ENCODE measurements around the gene CAMK2B. TPM values are rescaled to one million over a fixed set of nuclear protein-coding genes. Genes with fewer than 3 reads are reported as not detected.

Gene CAMK2B
- total and polyA plus RNA-seq, 2 experiments from 2014 or later = 0.37 to 1.7 TPM

DNA sequence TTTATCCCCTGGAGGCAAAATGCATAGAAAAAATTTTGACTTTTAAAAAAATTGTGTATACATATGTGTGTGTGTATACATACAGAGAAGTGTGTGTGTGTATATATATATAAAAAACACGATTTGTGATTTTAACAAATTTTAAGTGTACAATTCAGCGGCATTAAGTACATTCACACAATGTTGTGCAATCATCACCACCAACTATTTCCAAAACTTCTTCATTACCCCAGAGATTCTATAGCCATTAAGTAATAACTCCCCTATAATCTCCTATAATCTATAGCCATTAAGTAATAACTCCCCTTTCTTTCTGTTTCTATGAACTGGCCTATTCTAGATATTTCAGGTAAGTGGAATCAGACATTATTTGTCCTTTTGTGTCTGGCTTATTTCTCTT is 20.7 kb upstream of the CAMK2B start:
- Histone ChIP-seq H3K9me3 (ENCODE audit: low read depth) (no peaks in the 10 kb centered on the region), H3K27me3 (peaks cover 10% of the 10 kb centered on the region), H3K9me2 (replicated peaks; ENCODE audit: insufficient read depth) (no peaks in the 10 kb centered on the region), H3K27ac (no peak overlapping the region), H3K4me1 (ENCODE audit: insufficient read depth) (no peaks in the 10 kb centered on the region), H2AFZ (no peak overlapping the region), H3K4me2 (no peak overlapping the region), H3K36me3 (replicated peaks; ENCODE audit: insufficient read depth, low read depth) (no peaks in the 10 kb centered on the region), H3K4me3 (no peak overlapping the region), H4K20me1 (ENCODE audit: insufficient read depth, poor library complexity, severe bottlenecking) (no peaks in the 10 kb centered on the region), H3K79me2 (no peaks in the 10 kb centered on the region)
- 96% methylated on average over 2 of the region's 2 CpGs for whole genome bisulfite sequencing (ENCODE audit: low lambda C conversion rate, missing lambda C conversion rate)
- TF ChIP-seq EZH2 (IDR thresholded peaks at IDR 0.05; ENCODE audit: borderline replicate concordance) (no peak), EZH2phosphoT487 (IDR thresholded peaks at IDR 0.05; ENCODE audit: low read depth, severe bottlenecking, unreplicated experiment) (no peak)
- TF ChIP-seq, protein P1, sequence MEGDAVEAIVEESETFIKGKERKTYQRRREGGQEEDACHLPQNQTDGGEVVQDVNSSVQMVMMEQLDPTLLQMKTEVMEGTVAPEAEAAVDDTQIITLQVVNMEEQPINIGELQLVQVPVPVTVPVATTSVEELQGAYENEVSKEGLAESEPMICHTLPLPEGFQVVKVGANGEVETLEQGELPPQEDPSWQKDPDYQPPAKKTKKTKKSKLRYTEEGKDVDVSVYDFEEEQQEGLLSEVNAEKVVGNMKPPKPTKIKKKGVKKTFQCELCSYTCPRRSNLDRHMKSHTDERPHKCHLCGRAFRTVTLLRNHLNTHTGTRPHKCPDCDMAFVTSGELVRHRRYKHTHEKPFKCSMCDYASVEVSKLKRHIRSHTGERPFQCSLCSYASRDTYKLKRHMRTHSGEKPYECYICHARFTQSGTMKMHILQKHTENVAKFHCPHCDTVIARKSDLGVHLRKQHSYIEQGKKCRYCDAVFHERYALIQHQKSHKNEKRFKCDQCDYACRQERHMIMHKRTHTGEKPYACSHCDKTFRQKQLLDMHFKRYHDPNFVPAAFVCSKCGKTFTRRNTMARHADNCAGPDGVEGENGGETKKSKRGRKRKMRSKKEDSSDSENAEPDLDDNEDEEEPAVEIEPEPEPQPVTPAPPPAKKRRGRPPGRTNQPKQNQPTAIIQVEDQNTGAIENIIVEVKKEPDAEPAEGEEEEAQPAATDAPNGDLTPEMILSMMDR (IDR thresholded peaks at IDR 0.05; ENCODE audit: poor library complexity) = no peak
- no peak for DNase-seq (ENCODE audit: low spot score)

DNA sequence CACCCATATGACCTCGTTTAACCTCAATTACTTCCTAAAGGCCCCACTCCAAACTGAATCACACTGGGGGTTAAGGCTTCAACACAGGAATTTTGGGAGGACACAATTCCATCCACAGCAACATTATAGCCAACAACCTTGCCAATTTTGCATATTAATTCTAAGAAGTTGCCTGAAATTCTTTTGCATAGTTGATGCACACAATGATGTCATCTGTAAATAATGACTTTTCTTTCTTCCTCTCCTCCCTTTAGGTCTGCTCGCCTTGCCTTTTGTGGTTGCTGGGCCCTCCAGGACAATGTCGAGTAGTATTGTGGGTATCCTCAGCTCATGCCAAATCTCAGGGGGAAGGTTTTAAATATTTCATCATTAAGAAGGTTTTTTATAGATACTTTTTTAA is 16.0 kb upstream of the CAMK2B start:
- Histone ChIP-seq H3K9me3 (ENCODE audit: low read depth) (no peaks in the 10 kb centered on the region), H3K4me2 (no peak overlapping the region), H3K4me1 (ENCODE audit: insufficient read depth) (no peaks in the 10 kb centered on the region), H3K27ac (no peak overlapping the region), H3K79me2 (no peaks in the 10 kb centered on the region), H4K20me1 (ENCODE audit: insufficient read depth, poor library complexity, severe bottlenecking) (no peaks in the 10 kb centered on the region), H3K9me2 (replicated peaks; ENCODE audit: insufficient read depth) (no peaks in the 10 kb centered on the region), H3K27me3 (peaks cover 13% of the 10 kb centered on the region), H3K4me3 (no peak overlapping the region), H2AFZ (no peak overlapping the region), H3K36me3 (replicated peaks; ENCODE audit: insufficient read depth, low read depth) (no peaks in the 10 kb centered on the region)
- no peak for TF ChIP-seq EZH2 (IDR thresholded peaks at IDR 0.05; ENCODE audit: borderline replicate concordance)
- DNase-seq (ENCODE audit: low spot score) = no peak
- WGBS (ENCODE audit: low lambda C conversion rate, missing lambda C conversion rate) = 89% methylated on average over 3 of the region's 3 CpGs

DNA sequence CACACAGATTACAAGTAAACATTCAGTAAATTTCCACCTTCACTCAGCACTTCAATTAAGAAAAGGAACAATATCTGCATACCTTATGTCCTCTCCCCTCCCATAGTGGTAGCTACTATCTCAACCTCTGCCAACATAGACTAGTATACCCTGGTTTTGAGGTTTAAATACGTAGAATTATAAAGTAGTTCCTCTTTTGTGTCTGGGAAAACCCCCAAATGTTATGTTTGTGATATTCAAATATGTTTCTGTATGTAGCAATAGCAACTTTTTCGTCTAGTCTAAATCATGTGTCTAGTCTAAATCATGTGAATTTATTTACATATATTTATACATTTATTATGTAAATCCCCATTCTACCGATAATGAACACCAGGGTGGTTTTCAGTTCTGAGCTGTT is 13.2 kb upstream of the CAMK2B start:
- Histone ChIP-seq H3K4me2 (no peak overlapping the region), H3K9me2 (replicated peaks; ENCODE audit: insufficient read depth) (no peaks in the 10 kb centered on the region), H2AFZ (no peak overlapping the region), H4K20me1 (ENCODE audit: insufficient read depth, poor library complexity, severe bottlenecking) (no peaks in the 10 kb centered on the region), H3K27me3 (peaks cover 3% of the 10 kb centered on the region), H3K9me3 (ENCODE audit: low read depth) (no peaks in the 10 kb centered on the region), H3K36me3 (replicated peaks; ENCODE audit: insufficient read depth, low read depth) (no peaks in the 10 kb centered on the region), H3K4me3 (no peak overlapping the region), H3K79me2 (no peaks in the 10 kb centered on the region), H3K4me1 (ENCODE audit: insufficient read depth) (no peaks in the 10 kb centered on the region), H3K27ac (no peak overlapping the region)
- WGBS (ENCODE audit: low lambda C conversion rate, missing lambda C conversion rate) = 82% methylated on average over 3 of the region's 3 CpGs
- TF ChIP-seq, protein P1 (IDR thresholded peaks at IDR 0.05; ENCODE audit: poor library complexity) = no peak
- no peak for TF ChIP-seq EZH2 (IDR thresholded peaks at IDR 0.05; ENCODE audit: borderline replicate concordance)
- TF ChIP-seq EZH2phosphoT487 (IDR thresholded peaks at IDR 0.05; ENCODE audit: low read depth, severe bottlenecking, unreplicated experiment) = no peak
- no peak for DNase-seq (ENCODE audit: low spot score)

DNA sequence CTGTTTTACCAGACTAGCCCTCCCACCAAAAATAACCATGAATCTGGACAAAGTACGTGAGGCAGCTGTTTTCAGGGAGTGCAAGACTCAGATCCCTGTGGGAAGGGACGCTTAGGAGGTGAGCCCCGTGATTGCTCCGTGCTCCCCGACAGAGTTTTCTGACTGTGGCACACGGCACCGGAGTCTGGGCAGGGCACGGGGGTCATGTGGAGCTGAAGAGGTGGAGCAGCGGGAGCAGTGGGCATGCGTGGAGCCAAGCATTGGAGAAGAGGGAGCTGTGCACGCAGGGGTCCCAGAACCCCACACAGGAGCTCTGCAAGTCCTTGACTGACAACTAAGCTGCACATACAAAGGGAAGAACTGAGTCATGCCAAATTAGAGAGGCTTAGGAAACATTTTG is 11.1 kb upstream of the CAMK2B start:
- no peak for DNase-seq (ENCODE audit: low spot score)
- H3K27ac ChIP-seq = no peak overlapping the region
- no peaks in the 10 kb centered on the region for H3K4me1 ChIP-seq (ENCODE audit: insufficient read depth)

More for the DNA sequence above, 11.1 kb upstream of the CAMK2B start:
- Histone ChIP-seq H3K9me3 (ENCODE audit: low read depth) (no peaks in the 10 kb centered on the region), H3K36me3 (replicated peaks; ENCODE audit: insufficient read depth, low read depth) (no peaks in the 10 kb centered on the region), H3K27me3 (peaks cover 3% of the 10 kb centered on the region), H3K4me3 (no peak overlapping the region), H3K4me2 (no peak overlapping the region), H4K20me1 (ENCODE audit: insufficient read depth, poor library complexity, severe bottlenecking) (no peaks in the 10 kb centered on the region), H2AFZ (no peak overlapping the region), H3K79me2 (no peaks in the 10 kb centered on the region), H3K9me2 (replicated peaks; ENCODE audit: insufficient read depth) (no peaks in the 10 kb centered on the region)
- TF ChIP-seq EZH2 (IDR thresholded peaks at IDR 0.05; ENCODE audit: borderline replicate concordance) (no peak), EZH2phosphoT487 (IDR thresholded peaks at IDR 0.05; ENCODE audit: low read depth, severe bottlenecking, unreplicated experiment) (no peak)
- TF ChIP-seq, protein P1 (IDR thresholded peaks at IDR 0.05; ENCODE audit: poor library complexity) = no peak
- WGBS (ENCODE audit: low lambda C conversion rate, missing lambda C conversion rate) = 92% methylated on average over 11 of the region's 11 CpGs

Measured in hepatocyte (in vitro differentiated cells).